ENCODE results near the gene HBS1L. TPM values are rescaled to one million over a fixed set of nuclear protein-coding genes. Genes with fewer than 3 reads are reported as not detected.

HBS1L gene
- total and polyA plus RNA-seq, 9 of the 15 experiments (the other 6 are each of a cell fraction or from before 2014, with no cell fraction given): 101 to 199 (median 145) TPM

- WGBS (ENCODE audit: insufficient coverage, low coverage, missing lambda C conversion rate): 0% methylated on average over 1 of the region's 1 CpG
- no peak for FAIRE-seq
- BruUV-seq (replicated peaks): no TSS peak
- intact Hi-C loops (cut with micrococcal nuclease) (loop anchor here (5.0 kb wide), 1 partner anchor 343 kb away; no protein-coding TSS in a partner anchor), in situ Hi-C loops (cut with MboI) (no loop called here)
- Histone ChIP-seq H2AFZ (ENCODE audit: low read depth, low read length) (peak overlapping the region; percentile 13; the same call in 1 of the 2 replicates), H3K9me1 (ENCODE audit: control insufficient read depth, insufficient read depth, low read length) (no peaks in the 10 kb centered on the region), H3K4me1 (replicated peaks in 1 of 2; ENCODE audit: control insufficient read depth in 2 of 2, insufficient read depth in 2 of 2, low read length in 2 of 2) (peaks cover 18 to 61% of the 10 kb centered on the region in 2 experiments), H3K9ac (ENCODE audit: insufficient read depth in 1 of 2, low read depth in 2 of 2, low read length in 2 of 2) (no peak overlapping the region), H3K27me3 (ENCODE audit: control insufficient read depth in 2 of 2, insufficient read depth in 2 of 2, low read length in 2 of 2) (no peaks in the 10 kb centered on the region), H3K79me2 (ENCODE audit: control insufficient read depth, insufficient read depth, low read length) (no peaks in the 10 kb centered on the region), H3K4me3 (no peak overlapping the region), H3K36me3 (ENCODE audit: control insufficient read depth, insufficient read depth, low read length) (no peaks in the 10 kb centered on the region), H3K27ac (ENCODE audit: extremely low read depth, low read depth, low read length) (no peak overlapping the region; the same call in 2 of the 3 replicates), H4K20me1 (replicated peaks; ENCODE audit: control insufficient read depth, insufficient read depth, low read length) (no peaks in the 10 kb centered on the region), H3K9me3 (replicated peaks; ENCODE audit: control insufficient read depth, insufficient read depth, low read depth, low read length) (no peaks in the 10 kb centered on the region), H3K4me2 (ENCODE audit: insufficient read depth, low read length) (peak overlapping the region; percentile 7; the same call in 1 of the 2 replicates)
- POLR2A ChIA-PET: interaction anchor here (0.8 to 1.8 kb wide), 3 partner anchors 9 to 28 kb away, joined by 3 to 4 read pairs (median 4); no protein-coding TSS in a partner anchor
- no peak for DNase-seq (ENCODE audit: extremely low read depth in 1 of 4, low spot score in 3 of 4)
- CTCF ChIA-PET (ENCODE audit: low intra/inter-chr PET ratio): no interaction called here
- ATAC-seq: 0 out of 3 replicates have a peak, but pooled peaks have one; percentile 22
- TF ChIP-seq TRIM24 (IDR thresholded peaks at IDR 0.05) (0 out of 4 replicates have a peak, but pooled peaks of 1 of the 2 experiments have one; percentile 30), FOS (IDR thresholded peaks at IDR 0.05; ENCODE audit: extremely low read depth, insufficient read length) (peak; percentile 6), POLR2A (conservative IDR thresholded peaks at IDR 0.05) (no peak), RREB1 (CRISPR knock-in tag; IDR thresholded peaks at IDR 0.05) (no peak), ZEB2 (IDR thresholded peaks at IDR 0.05) (peak; percentile 66; the same call in 1 of the 2 replicates), DPF2 (IDR thresholded peaks at IDR 0.05) (peak; percentile 79), ETS1 (conservative IDR thresholded peaks at IDR 0.05; ENCODE audit: control insufficient read depth, low read depth, low read length) (no peak), MEIS2 (IDR thresholded peaks at IDR 0.05; ENCODE audit: partially characterized antibody) (no peak), ZNF668 (CRISPR knock-in tag; IDR thresholded peaks at IDR 0.05) (no peak), NCOA1 (IDR thresholded peaks at IDR 0.05; ENCODE audit: low read depth) (0 out of 2 replicates have a peak, but pooled peaks have one; percentile 18), MAX (CRISPR knock-in tag; IDR thresholded peaks at IDR 0.05) (no peak), PCBP2 (IDR thresholded peaks at IDR 0.05; ENCODE audit: low read depth, low read length, poor library complexity, severe bottlenecking) (no peak), JUND (IDR thresholded peaks at IDR 0.05; ENCODE audit: borderline replicate concordance, low read depth, low read length) (peak; percentile 89), JUND (tag; IDR thresholded peaks at IDR 0.05; ENCODE audit: borderline replicate concordance, low read depth, low read length) (peak; percentile 73; the same call in 2 of the 3 replicates), SMARCA4 (IDR thresholded peaks at IDR 0.05) (peak; percentile 87), RBFOX2 (IDR thresholded peaks at IDR 0.05; ENCODE audit: low read depth, low read length) (no peak), ZNF384 (IDR thresholded peaks at IDR 0.05; ENCODE audit: low read depth, low read length) (peak; percentile 62; the same call in 1 of the 2 replicates), SMARCE1 (IDR thresholded peaks at IDR 0.05) (peak; percentile 95), ATF7 (IDR thresholded peaks at IDR 0.05) (0 out of 2 replicates have a peak, but pooled peaks have one; percentile 19)
Observed at GRCh38 chr6:135094403-135094821, 39.8 kb upstream of the HBS1L start.
